ENCODE data around the gene ASB18.

ASB18 gene

DNA sequence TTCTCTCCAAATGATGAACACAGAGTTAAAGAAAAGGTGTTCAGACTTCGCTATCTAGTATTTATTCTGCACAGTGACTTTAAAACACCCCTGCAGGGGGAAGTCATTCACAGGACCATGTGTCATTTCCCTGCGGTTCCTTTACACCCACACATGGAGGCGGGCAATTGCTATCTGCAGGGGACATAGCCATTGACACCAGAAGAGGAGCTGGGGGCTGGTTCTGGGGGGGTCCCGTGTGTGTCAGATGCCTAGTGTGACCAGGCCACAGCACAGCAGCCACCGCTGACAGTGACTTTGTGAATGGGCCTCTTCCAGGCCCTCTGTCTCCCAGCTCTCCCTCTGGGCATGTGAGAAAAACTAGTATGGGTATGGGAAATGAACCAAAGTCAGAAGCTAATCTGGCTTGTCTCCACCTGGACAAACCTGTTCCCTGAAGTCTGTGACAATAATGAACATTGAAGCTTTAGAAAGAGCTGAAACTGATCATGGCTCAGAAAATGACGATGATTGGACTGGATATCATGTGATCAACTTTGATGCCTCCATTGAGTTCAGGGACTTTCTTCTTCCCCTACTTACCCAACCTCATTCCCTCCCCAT lies 88.6 kb downstream of the ASB18 start:
- no peak for DNase-seq (ENCODE audit: low spot score)

DNA sequence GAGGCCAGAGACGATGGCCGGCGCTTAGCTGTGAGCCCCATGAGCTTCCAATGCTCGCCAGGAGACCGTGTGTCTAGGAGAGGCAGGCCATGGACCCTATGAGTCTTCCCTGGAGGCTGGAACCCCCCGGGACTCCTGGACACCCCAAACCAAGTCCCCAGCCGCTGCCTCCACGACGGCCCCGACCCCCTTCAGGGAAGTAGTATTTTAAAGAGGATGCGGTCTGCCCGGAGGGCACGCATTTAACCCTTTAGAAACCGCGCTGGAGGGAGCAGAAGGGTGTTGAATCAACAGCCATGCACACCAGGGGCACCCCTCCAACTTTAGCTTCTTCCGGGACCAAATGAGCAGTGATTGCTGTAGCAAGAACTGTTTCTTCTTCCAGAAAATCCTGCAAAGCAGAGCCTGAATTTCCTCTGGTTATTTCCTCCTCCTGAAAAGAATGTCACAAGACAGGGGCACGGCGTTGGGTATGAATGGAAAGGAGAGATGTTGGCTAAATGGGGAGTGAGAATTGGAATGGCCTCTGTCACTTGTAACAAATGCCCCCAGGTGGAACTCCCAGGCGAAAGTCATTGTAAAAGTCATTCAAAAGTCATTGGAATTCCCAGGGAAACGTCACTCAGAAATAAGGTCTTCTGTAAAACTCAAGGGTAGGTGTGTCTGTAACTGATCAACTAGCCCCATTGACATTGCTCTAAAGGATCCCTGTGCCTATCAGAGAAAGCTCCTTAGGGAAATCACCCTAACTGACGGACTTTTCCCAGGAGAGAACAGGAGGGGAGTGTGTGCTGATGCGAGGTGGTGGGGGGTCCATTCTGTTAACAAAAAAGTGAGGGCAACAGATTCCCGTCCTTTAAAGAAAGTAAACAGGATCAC lies 90.2 kb downstream of the ASB18 start:
- no peak for DNase-seq (ENCODE audit: low spot score)

DNA sequence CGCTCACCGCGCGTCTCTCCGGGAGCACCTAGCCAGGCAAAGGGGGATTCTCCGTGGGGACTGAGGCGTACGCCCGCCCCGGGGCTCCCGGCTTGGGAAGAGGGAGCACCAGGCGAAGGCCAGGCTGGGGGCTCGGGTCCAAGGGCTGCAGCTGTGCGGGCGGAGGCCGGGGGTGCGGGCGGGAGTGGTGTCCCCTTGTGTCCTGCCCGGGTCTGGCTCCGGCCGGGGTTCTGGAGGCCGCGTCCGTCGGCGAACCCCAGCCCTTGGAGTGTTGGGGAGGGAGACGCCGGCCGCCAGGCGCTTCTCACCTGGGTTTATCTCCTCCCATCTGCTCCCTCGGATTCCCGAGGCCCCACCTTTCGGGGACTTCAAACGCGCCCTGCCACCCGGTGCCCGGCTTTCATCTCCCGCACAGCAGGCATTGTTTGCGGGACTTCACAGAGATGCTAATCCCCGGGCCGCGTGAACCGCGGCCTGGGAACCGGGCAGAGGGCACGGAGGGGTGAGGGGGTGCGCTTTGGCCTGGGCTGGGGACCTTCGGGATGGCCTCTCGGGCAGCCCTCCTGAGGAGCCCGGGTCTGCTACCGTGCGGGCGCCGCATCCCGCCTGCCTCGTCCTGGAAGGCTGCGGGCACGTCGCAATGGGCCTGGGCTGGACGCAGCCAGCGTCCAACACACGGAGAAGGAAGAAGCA lies 91.0 kb downstream of the ASB18 start:
- no peak for DNase-seq (ENCODE audit: low spot score)

DNA sequence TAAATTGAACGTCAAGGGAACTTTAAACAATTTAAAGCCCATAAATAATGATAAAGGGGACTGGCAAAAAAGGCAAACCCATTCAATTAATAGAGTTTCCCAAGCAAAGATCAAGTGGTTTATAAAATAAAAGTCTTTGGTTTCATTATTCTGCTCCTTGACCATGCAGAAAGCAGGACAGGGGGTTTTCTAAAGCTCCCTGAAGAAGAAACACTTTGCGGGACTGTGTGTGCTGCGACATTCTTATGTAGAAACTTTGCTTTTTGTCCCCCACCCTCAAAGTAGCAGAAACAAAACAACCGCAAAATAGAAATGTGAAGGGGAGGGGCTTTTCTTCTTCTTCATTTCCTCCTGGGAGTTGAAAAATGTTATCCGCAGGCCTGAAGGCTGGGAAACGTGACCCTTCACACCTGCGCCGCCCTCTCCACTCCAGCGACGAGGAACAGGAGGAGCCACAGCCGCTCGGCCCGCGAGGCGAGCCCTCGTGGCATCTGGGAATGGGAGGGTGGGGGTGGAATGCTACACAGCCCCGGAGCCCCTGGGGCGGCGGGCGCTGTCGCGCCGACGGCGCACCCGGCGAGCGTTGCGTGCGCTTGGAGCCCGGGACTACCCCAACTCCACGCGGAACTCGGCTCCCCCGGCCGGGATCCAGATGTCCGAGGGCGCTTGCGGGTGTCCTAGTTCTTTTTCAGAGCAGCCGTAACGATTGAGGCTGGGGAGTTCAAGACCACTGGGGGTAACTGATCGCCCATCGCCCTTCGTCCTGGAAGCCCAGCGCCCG lies 91.8 kb downstream of the ASB18 start:
- no peak for DNase-seq (ENCODE audit: low spot score)

DNA sequence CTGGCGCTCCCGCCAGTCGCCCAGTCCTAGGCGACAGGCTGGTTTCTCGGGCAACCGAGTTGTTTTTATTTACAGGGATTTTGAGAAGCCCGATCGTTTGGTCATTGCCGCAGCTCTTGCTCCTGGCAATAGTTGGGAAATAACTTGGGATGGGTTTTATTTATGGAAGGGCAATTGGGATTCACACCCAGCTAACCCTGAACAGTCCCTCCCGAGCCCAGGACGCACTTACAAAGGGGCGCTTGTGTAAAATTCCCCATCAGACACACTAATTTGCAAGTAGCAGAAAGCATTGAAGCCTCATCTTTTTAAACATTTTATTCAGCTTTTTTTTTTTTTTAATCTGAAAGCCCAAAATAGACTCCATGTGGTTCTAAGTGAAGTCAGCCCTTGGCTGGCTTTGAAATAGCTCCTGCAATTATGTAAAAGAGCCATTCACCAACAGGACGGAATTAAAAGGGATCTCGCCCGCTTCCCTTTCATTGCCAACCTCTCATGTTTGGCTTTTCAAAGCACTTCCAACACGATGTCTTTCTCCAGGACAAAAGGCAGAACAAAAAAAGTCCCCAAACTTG lies 92.4 kb downstream of the ASB18 start:
- DNase-seq (ENCODE audit: low spot score) = no peak

DNA sequence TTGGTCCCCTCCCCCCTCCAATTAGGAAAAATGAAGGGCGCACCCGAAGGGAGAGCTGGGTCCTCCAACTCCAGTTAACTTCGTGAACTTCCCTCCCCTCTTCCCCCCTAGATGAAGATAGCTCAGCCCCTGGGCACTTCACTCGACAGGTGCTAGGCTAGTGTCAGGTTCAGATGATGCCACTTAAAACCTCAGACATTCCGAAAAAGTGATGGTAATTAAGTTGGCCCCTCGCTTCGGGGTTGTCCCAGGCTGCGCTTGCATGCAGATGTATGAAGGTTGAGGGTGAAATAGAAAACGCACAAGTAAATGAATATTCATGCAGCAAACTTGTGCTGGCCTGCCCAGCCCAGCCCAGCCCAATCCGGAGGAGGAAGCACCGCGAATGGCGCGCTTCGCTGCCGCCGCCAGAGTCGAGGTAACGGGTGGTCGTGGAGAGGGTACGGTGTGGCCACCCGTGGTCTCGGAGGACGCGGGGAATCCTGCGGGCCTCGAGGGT lies 93.0 kb downstream of the ASB18 start:
- no peak for DNase-seq (ENCODE audit: low spot score)

DNA sequence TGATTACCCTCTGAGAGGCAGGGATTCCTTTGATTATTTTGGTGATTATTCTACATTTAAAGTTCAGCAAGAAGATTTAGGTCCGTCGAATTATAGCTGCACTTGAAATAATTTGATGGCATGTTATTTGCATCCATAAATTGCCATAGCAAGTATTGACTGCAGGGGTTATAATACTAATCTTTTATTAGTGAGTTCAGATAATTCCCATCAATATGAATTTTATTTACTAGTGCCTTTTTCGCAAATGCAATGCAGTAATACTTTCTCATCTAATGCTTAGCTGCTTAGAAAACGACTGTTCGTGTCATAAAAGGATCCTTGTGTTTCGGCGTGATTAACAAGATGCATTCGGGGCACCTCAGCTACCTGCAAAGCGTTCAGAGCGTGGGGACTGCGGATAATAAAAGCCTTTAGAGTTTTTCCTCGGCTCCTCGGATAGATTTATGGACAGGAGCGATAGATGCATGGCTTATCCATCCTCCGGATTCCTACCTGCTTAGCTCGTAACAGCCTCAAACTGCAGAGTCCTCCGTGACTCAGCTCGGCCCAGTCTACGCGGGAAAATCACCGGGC lies 93.5 kb downstream of the ASB18 start:
- no peak for DNase-seq (ENCODE audit: low spot score)

DNA sequence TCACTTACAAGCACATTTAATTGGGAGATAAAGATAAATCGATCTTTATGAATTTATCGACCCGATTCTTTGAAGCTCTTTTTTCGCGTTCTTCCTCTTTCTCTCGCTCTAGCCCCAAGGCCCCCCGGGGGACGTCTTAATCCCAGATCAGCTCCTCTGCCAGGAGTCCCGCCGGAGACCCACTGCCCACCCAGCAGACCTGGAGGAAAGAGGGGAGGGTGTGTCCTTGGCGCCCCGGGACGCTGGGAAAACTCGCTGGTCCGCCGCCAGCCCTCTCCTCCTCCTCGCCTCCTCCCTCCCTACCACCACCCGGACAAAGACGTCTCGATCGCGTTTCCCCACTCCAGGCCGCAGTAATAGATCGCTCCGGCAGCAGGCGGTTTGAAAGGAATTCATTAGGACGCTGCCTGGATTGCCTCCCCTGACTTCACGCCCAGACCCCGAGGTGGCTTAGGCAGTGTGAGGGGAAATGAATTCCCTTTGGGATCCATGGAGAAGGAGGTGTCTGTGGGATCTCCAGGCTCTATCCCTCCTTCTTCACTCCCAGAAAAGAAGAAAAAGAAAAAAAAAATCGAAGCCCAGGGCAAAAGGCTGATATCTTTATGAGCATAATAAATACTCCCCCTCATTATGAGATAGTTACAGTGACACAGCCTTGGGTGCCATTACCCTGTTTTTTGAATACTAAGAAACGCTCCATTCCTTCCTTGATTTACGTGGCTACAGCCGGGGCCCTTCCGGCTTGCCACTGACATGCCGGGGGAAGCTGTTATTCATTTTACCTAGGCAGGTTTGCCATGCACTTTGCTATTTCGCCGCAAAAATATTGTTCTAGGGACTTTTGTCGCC lies 94.2 kb downstream of the ASB18 start:
- DNase-seq (ENCODE audit: low spot score) = no peak

DNA sequence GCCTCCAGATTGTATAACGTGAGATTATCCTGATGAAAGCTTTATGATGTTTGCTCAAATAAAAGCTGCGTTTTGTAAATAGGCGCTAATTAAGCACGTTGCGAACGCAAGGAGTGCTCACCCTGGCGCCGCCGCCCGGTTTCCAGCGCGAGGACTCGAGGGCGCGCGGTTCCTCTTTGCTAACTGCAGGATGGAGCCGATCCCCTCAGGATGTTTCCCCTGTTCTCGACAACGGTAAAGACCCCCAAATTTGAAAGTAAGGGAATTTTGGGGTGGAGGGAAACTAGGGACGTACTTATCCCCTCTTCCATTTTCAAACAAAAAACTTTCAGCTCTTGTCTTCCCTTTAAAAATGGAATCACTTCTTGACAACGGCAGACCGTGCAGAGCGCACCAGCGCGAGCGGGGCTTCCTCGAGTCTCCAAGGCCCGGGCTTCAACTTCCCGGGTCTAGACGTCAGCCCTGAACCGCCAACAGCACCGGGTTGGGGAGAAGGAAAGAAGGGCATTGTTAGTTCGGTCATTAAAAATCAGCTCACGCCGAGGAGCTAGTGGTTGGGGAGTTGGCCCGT lies 95.0 kb downstream of the ASB18 start:
- no peak for DNase-seq (ENCODE audit: low spot score)

DNA sequence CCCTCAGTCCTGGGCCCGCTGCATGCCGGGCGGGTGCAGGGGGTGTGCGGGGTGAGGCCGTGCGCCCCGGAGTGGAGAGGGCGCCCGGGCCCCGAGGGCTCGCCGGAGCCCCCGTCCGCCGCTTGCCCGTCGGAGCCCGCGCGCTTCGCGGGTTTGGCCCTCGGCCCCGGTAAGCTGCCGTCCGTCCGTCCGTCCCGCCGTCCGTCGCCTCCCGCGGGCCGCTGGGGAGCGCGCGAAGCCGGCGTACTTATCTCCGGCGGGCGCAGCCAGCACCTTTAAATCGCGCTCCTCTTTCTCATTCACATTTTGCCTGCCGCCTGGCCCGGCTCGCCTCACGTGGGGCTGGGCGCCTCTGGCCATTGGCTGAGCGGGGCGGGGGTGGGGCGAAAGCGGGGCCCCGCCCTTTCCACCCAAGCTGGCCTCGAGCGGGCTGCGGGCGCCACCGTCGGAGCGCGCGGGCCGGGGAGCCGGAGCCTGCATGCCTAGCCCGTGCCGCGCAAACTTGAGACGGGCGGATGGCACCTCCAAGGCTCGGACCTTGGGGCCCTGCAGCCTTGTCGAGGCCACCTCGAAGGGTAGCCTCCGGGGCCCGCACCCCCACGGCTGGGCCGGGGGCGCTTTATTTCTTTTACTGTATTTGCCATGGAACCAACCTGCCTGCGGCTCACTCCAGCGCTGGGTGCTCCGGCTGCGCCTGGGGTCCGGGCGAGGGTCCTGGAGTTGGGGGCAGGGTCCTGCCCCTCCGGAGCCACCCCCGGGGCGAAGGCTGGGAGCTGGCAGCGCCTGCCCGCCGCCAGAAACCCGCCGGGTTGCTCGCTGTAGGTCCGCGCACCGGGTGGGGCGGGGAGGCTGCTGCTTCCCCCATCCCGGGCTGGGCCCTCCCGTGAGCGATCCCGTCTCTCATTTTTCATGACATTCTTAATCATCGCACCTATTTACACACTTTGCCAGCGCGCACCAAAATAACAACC lies 95.8 kb downstream of the ASB18 start, which contains the start of gene GBX2:
GBX2 (minus strand) TSS at position 277 of the 971 bp plus-strand sequence. CDS start 415 bp downstream, outside the sequence.
- DNase-seq (ENCODE audit: low spot score) = peak; percentile 75

DNA sequence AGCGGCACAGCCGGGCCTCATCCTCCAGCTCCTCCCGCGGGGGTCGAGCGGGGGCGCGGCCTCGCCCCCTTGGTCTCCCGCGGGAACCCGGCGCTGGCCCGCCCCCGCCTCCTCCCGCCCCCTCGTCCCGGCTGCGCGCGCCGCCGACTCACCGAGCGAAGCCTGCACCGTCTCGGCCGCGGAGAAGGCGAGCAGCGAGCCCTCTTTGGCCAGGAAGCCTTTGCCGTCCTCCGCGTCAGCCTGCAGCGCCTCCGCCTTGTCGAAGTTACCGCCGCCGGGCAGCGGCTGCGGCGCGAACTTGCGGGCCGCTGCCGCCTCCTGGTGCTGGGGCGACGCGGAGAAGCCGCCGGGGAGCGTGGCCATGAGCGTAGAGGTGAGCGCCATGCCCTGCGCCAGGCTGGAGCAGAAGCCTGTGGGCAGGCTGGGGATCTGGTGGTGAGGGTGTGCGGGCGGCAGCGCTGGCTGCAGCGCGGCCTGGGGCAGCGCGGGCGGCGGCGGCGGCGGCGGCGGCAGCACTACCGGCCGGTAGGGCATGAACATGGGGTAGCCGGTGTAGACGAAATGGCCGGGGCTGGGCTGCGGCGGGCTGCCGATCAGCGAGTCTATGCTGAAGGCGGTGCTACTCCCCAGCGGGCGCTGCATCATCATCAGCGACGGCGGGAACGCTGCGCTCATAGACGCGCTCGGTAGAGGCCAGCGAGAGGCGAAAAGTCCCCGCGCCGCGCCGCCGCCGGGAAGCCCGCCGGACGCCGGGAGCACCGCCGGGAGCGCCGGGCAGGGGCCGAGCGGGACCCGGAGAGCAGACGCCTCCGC lies 96.7 kb downstream of the ASB18 start:
- no peak for DNase-seq (ENCODE audit: low spot score)

DNA sequence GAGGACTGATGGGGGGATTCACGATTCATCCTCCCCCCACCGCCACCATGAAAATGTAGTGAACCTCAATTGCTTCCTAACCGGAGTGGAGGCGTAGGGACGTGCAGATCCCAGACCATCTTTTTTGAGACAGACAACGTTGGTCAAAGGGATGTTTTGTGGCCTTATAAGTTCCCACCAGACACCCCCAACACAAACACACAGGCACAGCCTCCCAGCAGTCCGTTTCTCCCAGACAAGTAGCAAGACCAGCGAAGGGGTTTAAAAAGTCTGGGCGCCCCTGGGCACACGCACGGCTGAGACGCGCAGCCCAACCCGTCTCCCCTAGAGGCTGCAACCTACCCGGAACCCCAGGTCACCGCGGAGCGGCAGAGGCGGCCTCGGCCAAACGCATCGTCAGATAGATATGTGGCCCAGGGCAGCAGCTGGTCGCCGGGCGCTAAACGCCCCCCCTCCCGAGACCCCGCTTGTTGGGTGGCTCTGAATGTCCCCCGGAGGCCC lies 97.4 kb downstream of the ASB18 start:
- DNase-seq (ENCODE audit: low spot score) = no peak

DNA sequence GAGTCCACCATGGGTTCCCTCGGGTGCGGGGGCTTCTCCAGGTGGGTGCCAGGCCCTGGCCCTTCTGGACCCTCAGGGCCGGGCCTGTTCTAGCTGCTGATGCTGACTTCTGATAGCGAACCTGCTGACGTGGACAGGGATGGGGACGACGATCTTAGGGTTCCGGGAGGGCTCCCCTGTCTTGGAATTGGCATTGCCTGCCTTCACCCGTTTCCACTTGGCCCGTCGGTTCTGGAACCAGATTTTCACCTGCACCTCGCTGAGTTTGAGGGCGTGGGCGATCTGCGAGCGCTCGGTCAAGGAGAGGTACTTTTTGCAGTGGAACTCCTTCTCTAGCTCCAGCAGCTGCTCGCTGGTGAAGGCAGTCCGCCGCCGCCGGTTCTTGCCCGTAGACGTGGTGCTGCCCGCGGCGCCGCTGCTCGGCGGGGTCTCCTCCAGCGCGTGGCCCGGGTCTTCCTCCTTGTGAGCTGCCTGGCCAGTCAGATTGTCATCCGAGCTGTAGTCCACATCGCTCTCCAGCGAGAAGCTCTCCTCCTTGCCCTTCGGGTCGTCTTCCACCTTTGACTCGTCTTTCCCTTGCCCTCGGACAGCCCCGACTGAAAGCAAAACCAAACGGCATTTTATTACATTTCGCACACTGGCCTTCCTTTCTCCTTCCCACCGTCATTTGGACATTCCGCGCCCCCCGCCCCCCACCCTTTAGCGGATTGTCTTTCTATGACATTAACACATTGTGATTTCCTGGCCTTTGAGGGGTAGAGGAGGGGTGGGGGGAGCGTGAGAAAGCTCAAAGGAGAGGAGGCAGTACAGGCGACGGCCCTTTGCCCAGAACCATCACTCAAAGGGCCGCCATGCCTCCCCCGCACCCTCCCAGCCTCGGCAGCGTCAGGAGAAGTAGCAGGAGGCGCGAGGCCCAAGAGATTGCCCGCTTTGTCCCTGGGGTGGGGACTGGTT lies 98.1 kb downstream of the ASB18 start:
- DNase-seq (ENCODE audit: low spot score) = no peak

DNA sequence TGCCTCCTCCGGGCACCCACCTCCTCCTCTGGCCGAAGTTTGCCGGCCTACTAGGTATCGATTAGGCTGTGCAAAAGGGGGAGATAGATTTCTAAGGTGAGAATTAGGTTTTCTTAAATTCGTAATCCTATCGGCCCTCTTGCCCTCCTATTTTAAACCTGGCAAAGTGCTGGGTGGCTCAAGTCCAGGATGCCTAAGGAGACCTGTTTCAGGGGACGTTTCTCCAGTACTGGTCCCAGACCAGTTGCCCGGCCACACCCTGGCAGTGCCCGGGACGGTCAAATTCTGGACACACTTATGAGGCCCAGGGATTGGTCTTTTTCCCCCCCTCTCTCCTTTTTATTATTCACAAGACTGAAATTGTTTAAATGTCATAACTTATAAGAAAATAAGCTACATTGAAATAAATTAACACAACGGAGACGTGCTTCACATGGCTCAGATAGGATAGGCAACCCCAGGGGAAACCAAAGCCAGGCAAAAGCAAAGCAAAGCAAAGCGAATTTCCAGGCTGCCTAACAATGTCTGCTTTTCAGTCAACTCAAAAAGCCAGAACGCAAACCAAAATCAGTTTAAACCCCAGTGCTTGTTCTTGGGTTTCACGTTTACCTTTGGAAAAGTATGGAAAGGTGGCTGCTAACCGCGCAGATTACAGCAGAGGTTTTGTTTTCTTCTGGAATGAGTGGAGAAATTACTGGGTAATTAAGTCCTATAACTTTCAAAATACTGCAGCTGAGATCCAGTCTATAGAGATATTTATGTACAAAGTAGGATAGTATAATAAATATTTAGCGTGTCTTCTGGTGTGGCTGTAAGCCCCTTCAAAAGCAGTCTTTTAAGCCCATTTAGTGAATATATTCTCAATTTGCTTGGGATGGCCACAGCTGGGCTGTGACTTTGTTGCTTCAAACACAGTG lies 99.0 kb downstream of the ASB18 start:
- DNase-seq (ENCODE audit: low spot score) = no peak
